Measurements from ENCODE around the gene GOSR1. TPM values are rescaled to one million over a fixed set of nuclear protein-coding genes. Genes with fewer than 3 reads are reported as not detected.
"Not testable (repeated sequence)": the region's sequence is repeated elsewhere in the genome, so short reads cannot be mapped to it uniquely, and the experiment has no call there.

GOSR1 gene
- total RNA-seq, 1 donor from 2014 or later, result 24.4 TPM

DNA sequence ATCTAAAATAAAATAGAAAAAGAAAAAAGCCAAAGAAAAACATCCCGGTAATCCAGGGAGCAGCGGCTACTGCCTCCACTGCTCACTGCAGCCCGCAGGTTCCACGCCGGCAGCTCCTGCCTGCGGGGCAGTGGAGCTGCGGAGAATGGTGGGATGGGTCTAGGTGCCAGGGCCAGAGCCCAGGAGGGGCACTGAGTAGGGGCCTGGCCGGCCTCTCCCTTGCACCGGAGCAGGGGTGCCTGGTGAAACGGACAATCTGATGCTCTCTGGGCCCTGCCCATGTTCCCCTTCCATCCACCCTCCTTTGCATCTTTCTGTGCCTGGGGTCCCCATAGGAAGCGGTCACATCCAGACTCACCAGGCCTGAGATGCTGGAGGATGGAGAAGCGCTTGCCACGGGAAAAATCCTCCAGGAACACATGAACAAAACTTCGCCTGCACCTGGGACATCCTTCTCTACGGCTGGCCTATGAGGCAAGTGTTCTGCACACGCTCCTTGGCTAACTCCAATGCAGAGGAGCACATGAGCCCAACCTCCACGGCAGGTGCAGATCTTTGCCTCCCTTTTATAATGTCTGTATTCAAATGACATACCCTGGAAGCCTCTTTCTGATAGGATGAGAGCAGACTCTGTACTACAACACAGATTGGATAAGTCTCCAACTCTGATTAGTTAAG, 98.6 kb downstream of the GOSR1 start:
- DNase-seq (ENCODE audit: low read depth in 2 of 2), result not testable (repeated sequence)

DNA sequence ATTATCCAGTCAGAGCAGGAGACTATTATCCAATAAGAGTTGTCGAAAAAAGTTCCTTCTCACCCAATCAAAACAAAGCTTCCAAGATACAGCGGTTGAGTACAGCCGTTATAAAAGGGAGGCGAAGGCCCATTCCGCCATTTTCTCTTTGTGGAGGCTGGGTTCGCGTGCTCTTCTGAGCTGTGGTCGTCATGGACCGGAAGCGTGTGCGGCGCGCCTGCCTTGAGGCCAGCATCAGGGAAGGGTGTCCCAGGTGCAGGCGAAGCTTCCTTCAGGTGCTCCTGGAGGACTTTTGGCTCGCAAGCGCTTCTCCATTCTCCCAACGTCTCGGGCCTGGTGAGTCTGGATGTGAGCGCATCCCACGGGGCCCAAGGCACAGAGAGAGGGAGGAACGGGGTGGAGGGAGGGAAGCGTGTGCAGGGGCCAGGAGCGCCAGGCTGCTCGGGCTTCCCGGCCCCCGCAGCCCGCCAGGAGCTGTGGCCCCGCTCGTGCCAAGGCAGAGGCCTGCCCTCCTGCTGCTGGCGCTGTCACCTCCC, 99.2 kb downstream of the GOSR1 start:
- no peak for DNase-seq (ENCODE audit: low read depth in 2 of 2)

Other genes starting within 250 kb of the GOSR1 start
- gene SLC6A4, start 241.7 kb upstream of the GOSR1 start, total RNA-seq, result 2.6 and 5.0 TPM in 2 replicates
- 33.1 and 41.2 TPM in 2 replicates for gene BLMH, start 185.5 kb upstream of the GOSR1 start, total RNA-seq
- gene TMIGD1, start 143.4 kb upstream of the GOSR1 start, total RNA-seq, result not detected in 2 replicates
- gene CPD, start 98.5 kb upstream of the GOSR1 start, total RNA-seq, result 151 and 164 TPM in 2 replicates